NCI-H69 (cell line): ENCODE measurements around the gene ARHGEF28.

Source experiments
- DNase-seq: peaks from one replicate; lab custom pipeline; 2025; lab: John Stamatoyannopoulos, UW

The ARHGEF28 gene

DNA sequence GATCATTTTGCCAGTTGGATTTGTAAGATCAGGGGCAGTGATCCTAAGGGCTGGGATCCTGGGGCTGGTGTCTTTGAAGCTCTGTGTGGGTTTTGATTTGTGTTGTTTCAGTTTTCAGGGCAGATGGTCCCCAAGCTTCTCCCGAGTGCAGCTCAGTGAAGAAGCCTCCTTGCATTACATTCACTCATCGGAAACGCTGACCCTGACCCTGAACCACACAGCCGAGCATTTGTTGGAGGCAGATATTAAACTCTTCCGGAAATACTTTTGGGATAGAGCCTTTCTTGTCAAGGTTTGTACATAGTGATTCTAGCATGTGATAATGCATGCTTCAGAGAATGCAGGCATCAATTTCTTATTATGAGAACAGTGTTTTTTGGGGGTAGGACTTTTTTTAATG is 150.4 kb downstream of the ARHGEF28 start:
- DNase-seq, result no peak

DNA sequence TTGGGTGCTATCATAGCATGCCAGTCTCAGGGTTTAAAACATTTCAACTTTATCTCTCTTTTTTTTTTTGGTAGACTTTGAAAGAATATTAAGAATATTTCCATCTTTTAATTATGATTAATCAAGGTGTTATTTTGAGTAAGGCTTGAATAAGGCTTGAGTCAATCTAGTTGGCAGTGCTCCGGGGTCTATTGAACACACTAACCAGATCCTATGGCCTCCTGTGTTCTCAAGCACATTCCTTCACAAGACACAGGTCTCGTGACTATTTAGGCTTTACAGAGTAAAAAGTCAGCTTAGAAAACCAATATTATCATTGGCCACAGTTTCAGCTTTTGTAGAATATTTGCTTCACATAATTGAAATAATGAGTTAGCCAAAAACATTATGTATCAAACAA is 151.2 kb downstream of the ARHGEF28 start:
- DNase-seq, result no peak

DNA sequence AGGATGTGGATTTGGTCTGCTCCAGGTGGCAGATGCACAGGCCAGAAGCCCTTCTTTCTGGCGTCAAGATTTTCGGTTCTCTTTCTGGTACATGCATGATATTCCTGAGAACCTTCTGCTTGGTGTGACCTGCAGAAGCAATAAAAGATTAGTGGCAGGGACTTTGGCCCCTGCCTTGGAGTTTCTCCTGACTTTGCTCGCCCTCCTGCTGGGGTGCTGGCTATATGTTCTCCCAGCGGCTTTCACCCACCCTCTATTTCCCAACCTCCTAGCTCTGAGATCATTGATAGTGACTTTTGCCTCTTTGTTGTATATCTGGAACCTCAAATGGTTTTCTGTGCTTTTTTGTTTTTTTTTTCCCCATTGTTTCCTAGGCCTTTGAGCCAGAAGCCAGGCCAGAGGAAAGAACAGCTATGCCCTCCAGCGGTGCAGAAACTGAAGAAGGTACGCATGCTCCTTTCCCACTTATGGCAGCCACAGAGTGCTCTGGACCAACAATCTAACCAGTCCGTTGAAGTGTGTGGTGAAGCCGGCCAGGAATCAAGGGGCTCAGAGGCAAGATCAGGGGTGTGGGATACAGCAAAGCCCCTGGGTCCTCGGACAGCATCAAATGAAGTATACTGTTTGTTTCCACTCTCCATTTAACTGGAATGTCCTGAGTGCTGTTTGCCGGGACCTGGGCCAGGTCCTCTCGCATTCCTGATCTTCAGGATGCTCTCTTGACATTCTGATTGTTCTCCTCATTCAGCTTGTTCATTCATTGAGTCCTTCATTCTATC is 154.5 kb downstream of the ARHGEF28 start:
- DNase-seq, result no peak

DNA sequence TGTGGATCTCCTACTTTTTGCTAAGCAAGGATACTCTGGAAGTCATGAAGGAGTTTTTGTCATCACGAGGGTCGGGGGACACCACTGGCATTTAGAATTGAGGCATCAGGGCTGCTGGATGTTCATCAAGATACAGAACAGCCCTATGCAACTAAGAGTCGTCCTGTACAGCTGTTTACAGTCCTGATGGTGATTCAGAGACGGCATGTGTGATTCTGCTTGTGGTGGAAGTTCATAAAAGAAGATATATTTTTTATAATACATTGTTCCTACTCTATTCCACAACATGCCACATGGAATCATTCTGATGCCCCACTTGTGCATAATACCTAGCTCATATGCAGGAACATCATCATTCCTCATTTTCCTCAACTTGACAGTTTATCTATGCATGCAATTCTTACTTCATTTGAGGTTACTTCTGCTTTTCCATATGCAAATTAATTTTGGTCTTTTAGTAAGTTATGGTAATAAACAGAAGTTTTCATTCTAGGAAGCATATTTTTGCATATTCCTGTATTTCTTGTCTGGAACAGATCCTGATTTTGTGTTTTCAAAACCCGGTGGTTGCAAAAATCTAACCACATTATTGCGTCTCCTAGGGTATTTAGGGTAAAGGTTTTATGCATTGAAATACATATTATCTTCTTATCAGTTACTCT is 155.2 kb downstream of the ARHGEF28 start:
- no peak for DNase-seq

DNA sequence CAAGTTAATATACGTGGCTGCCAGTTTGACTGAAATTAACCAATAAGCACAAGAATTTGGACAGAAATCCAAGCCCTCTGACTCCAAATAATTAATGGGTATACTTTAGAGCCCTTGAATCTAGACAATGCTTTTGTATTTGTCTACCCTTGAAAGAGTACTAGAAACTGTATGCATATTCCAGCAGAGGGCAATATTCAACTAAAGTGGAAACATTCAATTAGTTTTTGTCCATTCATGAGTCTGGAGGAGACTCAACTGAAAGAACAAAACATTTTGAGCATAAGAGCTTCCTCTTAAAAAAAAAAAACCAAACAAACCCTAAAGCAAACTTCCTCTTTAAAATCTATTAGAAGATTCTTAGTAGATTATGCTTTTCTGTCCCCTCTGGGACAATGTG is 157.8 kb downstream of the ARHGEF28 start:
- peak; percentile 68 for DNase-seq

DNA sequence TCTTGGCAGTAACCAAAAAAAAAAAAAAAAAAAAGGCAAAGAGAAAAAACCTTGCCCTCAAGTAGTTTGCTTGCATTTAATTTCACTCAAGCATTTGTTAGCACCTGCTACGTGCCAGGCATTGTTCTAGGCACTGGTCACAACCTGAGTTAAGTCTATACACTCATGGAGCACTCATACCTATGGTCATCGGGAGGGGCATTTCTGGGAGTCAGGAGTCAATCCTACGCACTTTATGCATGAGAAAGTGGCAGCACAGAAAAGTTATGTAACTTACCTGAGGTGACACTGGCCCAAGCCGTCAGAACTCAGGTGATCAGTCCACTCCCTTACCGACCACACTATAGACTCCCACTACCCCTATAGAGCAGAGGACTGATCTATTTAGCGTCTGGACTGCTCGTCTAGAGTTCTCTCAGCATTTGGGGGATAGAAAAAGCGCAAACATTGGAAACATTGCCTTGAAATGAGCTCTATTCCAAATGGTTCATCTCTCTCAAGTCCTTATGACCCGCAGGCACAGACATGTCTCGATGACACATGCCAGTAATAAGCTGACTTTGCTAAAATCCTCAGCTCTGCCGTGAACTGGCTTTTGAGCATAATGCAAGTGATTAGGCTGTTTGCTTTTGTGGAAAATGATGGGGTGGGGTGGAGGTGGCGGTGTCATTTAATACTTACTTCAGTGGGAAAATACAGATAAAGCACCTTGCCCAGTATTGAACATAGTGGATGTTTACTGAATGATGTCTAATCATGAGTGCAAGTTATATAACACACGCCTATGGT is 160.2 kb downstream of the ARHGEF28 start:
- peak; percentile 82 for DNase-seq

DNA sequence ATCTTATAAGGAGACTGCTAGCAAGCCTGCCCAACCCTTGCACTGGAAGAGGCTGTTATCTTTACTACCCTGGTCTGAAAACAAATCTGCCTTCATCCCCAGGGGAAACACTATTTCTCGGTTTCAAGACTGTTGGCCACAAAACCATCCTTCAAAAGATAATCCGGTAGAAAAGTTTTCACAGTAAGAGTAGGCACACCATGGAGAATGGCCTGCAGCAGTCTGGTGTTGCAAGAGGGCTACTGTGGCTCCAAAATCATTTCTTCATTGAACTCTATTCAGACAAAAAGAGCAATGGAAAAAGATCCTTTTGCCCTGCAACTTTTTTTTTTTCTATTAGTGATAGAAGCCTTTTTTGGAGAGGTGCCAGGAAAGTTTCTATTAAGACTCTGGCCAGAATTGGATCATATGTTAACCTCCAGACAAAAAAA is 163.9 kb downstream of the ARHGEF28 start:
- DNase-seq, result peak; percentile 27

DNA sequence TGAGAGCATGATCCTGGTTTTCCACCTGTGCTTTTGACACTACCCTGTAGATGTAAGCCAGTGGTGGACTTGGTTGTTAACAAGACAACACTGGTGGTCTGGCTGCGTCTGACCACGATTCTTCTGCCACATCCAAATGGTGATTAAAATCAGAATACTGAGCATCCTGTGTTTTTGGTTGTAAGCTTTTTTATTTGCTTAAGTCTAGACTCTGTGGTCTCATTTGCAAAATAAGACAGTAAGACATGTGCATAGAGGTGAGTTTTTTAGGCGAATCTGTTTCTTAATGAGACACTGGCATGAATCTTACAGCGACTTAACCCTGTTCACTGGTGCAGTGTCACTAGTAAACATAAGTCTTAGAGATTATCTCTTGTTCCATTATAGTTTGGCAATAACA is 165.4 kb downstream of the ARHGEF28 start:
- DNase-seq, result peak; percentile 31

DNA sequence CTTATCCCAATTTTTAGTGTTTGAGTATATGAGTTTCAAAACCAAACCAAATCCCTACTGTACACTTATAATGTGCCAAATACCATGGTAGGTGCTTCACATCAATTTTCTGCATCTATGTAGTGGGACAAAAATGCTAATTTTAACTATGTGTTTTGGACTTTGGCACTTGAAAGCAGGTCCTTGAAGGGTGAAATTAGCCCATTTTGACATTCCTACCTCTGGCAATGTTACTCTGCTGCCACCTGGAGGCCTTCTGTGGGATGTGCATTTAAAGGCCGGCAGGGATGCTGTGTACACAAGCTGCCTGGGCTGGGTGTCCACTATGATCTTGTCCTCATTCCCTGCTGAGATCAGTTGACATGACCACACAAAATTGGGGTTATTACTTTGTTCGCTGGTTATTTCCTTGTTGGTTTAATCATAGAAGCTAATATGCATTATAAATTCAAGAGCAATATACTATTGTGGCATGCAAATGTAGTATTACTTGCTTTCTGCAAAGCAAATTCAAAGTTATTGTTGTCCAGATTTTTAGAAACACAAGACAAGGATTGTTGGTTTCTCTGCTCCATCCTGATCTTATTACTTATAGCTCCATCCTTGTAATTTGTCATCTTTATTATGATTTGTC is 166.8 kb downstream of the ARHGEF28 start:
- peak; percentile 81 for DNase-seq

DNA sequence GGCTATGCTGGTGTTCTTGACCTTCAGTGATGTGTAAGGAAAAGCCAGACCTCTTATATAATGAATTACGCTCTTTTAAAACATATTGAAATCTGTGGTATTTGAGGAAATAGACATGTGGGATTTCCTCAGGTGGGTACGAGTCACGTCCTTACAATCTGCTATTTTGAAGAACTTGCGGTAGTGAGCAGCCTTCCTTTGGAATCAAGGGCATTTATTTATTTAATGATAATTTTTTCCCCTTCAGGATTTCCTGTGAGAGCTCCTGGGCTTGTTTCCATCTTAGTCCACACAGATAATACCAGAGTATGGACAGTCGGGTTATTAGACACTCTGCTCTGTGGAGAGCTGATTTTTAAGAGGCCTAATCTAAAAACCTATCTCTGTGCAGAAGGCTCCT is 167.9 kb downstream of the ARHGEF28 start:
- no peak for DNase-seq

DNA sequence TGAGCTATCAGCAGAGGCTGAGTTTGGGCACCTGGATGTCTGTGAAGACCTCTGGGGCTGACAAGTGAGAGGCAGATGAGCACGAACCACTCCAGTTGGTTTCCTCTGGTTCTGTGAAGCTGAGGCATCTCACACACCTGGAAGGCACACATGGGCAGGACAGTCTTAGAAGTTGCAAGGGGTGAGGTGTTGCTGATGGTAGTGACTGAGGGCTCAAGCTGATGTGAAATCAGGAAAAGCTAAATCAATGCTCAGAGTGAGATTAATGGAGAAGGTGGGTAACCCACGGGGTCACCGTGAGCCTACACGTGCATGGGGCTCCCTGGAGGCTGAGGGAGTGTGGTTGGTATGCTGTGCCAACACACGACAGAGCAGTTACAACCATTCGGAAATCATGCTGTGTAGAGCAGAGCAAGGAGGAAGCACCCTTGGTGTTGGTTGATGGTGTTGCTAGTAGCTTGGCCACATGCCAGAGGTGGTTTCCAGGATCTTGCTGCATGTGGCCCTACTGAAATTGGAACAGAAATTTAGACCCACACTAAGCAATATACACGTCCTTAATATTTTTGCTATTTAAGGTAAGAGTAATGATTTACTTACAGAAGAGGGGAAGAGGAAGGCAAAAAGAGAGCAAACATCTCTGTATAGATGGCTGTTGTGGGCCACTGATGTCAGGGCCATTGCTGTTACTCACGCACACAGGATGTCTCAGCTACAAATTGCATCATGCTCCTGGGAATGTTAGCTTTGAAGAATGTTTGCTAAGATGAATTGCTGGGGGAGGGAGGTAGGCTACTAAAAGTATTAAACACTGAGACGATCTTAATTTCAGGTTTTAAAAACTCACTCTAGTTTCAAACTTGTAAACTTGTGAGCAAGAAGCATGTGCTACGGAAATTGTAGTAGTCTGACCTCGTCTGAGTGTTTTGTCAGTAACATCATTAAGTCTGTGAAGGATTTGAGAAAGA is 170.5 kb downstream of the ARHGEF28 start:
- DNase-seq, result peak; percentile 89

DNA sequence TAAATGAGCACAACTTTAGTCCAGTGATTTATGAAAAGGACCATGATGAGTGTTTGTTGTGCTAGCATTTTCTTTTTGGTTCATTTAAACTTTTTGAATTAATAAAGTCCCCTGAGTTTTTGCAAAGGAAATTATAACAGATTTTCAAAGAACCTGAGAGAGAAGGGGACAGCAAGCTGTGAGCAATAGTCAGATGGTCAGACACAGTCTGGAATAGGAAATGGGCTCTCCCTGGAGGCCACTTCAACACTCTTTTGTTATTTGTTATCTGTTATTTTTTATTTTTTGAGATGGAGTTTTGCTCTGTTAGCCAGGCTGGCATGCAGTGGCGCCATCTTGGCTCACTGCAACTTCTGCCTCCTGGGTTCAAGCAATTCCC is 171.1 kb downstream of the ARHGEF28 start:
- DNase-seq, result peak; percentile 55

DNA sequence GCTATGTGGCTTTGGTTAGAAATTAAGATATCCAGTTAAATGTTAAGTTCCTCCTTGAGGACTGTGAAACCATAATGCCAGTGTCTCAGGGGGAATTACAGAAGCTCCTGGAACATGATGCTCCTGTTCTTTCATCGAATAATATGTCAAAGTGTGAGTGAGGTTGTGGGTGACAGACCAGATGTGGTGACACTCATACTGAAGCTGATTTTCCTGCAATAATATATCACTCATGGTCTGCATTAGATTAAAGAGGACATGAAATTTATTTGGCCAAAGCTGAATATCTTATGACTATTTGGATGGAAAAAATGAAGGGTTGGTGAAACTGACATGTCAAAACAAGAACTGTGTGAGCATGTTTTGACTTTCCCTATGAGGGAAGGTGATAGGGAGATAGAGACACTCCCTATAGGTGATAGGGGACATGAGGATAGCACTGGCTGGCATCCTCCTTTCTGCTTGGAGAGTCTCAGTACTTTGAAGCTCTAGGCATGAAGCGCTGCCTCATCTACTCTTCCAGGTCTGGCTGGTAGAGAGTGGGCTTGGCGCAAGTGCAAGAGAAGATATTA is 173.5 kb downstream of the ARHGEF28 start:
- DNase-seq, result no peak

DNA sequence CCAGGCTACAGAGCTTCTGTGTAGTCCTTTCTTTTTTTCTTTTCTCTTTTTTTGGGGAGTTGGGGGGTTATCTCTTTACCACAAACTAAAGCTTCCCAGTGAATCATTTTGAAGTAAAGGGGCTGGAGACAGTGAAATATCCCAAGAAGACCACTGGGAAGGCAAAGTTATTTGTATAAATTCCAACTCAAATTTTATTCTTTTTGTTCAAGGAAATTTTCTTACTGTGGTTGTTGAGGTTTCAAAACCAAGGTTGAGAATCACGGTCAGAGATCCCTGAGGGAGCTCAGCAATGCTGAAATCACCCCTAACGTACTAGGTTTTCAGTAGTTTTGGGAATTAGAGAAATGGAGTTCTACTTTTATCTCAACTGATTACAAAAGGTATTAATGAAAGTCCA is 175.7 kb downstream of the ARHGEF28 start:
- no peak for DNase-seq

DNA sequence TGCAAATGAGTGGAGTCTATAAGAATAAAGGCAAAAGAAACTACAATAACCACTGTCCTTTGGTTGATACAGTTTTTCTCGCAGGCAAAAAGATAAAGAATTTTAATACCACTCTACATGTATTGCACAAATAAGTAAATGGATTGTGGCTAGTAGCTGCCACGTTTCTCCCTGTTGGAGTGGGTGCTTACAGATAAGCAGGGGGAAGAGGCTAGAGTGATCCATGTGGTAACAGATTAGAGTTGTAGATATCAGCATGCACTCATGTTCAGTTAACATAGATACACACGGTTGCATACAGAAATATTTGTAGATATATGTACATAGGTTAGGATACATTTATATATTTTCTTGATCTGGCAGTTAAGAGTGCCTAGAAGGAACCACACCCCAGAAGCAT is 179.5 kb downstream of the ARHGEF28 start:
- DNase-seq, result no peak

DNA sequence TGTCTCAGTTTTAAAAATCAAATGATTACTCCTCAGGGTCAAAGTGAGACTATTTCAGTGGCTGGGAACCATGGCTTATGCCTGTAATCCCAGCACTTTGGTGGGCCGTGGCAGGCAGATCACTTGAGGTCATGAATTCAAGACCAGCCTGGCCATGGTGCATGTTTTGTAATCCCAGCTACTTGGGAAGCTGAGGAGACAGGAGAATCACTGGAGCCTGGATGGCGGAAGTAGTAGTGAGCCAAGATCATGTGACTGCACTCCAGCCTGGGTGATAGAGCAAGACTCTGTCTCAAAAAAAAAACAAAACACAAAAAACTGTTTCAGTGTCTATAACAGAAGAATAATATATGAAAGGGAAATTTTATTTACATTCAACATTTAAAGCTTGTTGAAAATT is 182.9 kb downstream of the ARHGEF28 start:
- DNase-seq, result no peak

DNA sequence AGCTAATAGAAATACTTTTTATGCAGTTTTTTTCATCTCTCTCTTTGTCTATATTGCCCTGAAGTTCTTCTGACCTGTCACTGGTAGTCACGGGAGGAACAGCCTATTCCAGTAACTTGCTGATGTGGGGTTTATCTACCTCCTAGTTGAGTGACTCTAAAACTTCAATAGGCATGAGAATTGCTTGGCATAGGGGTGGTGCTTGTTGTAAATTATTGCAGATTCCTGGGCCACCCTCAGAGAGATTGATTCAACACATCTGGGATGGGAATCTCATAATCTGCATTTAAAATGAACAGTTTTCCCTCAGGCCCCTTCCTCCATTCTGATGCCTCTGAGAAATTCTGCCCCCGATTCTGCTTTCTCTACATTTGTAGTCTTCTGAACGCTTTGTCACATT is 184.4 kb downstream of the ARHGEF28 start:
- DNase-seq, result no peak

DNA sequence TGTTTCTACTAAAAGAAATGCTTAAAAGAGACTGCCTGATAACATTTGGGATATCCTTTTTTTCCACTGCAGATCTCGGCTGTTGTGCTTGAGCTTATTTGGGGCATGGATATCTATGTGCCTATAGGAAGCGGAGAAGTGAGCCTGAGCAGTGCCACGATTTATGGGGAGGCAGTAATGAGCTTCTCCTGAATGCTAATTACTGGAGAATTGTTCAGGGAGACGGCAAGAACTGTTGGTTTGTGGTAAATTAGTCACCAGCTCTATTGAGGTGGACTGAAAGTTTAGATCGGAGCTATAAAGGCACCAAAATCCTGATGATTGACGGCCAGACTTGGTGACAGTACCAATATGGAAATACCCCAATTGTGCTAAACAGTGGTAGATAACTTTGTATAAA is 186.5 kb downstream of the ARHGEF28 start:
- DNase-seq, result peak; percentile 22

DNA sequence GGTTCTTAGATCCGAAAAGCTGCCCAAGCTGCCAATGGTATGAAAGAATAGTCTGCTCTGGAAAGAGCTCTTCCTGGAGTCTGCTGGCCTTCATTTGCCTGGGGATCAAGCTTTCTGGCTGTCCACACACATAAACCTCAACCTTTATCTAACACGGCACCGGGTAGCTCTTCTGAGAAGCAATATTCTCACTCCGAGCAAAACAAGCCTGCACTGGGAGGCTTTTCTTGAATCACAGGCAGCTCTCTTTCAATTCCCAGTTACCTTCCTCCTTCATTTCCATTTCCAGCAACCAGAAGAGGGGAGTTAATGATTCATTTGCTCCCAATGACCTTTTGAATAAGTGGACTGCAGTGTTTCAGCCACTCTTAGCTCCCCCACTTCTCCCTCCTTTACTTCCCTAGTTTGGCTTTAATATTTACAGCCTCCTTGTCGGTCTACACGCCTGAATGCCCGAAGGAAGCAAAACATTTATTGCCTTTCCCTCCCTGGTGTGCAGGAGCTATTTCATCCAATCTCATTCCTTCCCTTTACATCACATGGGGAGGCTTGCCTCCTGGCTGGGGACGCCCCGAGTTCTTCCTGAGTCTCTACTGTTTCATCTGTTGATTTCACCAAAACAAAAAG is 187.1 kb downstream of the ARHGEF28 start:
- no peak for DNase-seq

DNA sequence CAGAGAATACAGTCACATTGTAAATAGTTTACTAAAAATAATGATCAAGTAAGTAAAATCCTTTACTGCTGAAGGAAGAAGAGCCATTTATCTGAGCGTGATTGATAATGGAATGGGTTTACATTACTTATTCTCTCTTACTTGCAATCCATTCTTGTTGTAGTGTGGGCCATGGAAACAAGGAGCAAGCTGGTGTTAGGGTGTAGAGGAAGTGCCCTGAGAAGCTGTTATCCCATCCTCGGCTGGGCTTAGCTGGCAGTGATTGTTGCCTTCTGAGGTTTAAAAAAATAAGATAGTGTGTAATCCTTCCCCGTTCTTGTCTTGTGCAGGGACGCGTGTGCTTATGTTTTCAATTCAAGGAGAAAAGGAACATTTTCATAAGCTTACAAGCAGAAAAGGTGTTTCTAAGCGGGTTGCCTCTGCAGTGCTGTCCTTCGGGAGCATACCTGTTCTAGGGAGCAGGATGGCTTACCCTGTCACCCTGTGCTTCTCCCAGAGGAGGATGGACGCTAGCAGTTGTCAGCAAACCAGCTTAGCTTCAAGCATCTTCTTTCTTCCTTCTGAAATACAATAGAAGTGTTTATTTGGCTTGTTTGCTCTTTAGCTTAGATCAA is 188.3 kb downstream of the ARHGEF28 start:
- no peak for DNase-seq
